IPS DF 6.9 (cell line): Measurements from ENCODE around the gene SPATA2.
"Not testable (repeated sequence)": the region's sequence is repeated elsewhere in the genome, so short reads cannot be mapped to it uniquely, and the experiment has no call there.

Experiments used
- DNase-seq: peaks from one replicate; pipeline ENCODE4 v3.0.0-alpha.2; 2013; ENCODE audit warnings: low read depth, low spot score
- H3K27ac ChIP-seq: one replicate; pipeline ENCODE4 v1.5.1; 2013; ENCODE audit warnings: low read length, control low read depth
- H3K27me3 ChIP-seq: 2 replicates; pipeline ENCODE4 v1.6.1; 2013; ENCODE audit warnings: mild to moderate bottlenecking, low read length; ENCODE audit not compliant: control insufficient read depth, insufficient read depth
- H3K36me3 ChIP-seq: 2 replicates; pipeline ENCODE4 v1.6.1; 2013; ENCODE audit warnings: low read length; ENCODE audit not compliant: control insufficient read depth, insufficient read depth
- H3K4me1 ChIP-seq: 2 replicates; pipeline ENCODE4 v1.6.1; 2013; ENCODE audit warnings: low read length; ENCODE audit not compliant: control insufficient read depth, insufficient read depth
- H3K4me3 ChIP-seq: 2 replicates; pipeline ENCODE4 v1.5.1; 2013; ENCODE audit warnings: mild to moderate bottlenecking, low read length
- H3K9me3 ChIP-seq: 2 replicates; pipeline ENCODE4 v1.6.1; 2013; ENCODE audit warnings: low read length, inconsistent platforms; ENCODE audit not compliant: control insufficient read depth, insufficient read depth
- WGBS: extraction: QIAGEN DNeasy Blood & Tissue Kit; methylation state at CpG from one replicate; pipeline ENCODE4 v1.1.7; 2013; ENCODE audit warnings: mixed read lengths, missing lambda C conversion rate; ENCODE audit not compliant: insufficient read length, insufficient coverage; 5-methylcytosine and 5-hydroxymethylcytosine counted together

Gene SPATA2

DNA sequence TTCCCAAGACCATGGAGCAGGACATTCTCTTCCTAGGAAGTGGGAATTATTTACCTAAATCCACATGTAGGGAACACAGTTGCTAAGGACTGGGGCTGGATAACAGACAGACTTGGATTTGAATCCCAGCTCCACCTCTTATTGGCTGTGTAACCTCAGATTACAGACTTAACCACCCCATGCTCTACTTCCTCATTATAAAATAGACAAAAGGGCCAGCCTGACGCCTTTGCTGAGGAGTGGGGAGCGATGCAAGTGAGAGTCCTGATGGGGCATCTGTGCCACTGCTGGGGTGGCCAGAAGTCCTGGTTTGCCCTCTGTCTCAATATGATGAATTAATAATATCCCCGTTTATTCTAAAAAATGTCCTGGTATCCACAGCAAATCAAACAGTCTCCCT, 46.8 kb downstream of the SPATA2 start:
- Histone ChIP-seq H3K4me3 (no peak overlapping the region), H3K27ac (no peak overlapping the region), H3K27me3 (no peaks in the 10 kb centered on the region), H3K4me1 (0 out of 2 replicates have a peak, but pooled peaks cover 2% of the 10 kb centered on the region), H3K9me3 (no peaks in the 10 kb centered on the region), H3K36me3 (no peaks in the 10 kb centered on the region)
- WGBS, result no CpG with 5 or more reads among the region's 3 CpGs
- no peak for DNase-seq

DNA sequence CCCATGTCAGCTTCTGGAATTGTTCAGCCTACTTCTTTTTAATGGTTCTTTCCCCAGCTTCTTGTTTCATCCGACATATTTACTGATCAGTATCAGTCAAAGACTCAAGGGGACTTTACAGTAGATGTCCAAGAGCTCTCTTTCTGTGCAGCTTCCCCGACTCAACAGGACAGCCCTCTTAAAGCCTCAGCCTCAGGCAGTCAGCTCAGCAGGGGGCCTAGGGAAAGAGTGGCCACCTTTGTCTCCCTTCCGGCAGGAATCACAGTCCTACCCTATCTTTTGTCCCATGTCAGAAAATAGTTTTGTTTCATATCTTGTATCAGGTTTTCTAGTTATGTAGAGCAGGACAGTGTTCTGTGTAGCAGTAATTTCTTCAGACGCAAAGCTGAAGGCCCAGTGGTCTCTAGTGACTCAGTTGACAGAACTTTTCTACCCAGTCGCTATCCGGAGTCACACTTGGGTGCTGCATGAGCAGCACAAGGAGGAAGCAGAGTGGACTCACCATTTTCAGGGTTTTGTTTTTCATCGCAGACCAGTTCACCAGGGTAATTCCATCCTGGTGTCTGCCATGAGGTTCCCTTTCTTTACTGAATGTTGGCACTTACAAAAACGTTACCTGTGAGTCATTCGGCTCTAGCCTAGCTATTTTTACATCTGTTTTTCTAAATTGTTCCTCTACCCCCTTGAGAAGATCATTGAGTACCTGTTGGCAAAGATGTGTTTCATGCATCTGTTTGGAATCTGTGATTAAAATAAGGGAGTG, 47.7 kb downstream of the SPATA2 start:
- H3K4me3 ChIP-seq, result no peak overlapping the region
- H3K27me3 ChIP-seq, result no peaks in the 10 kb centered on the region
- H3K27ac ChIP-seq, result no peak overlapping the region
- 0 out of 2 replicates have a peak, but pooled peaks cover 2% of the 10 kb centered on the region for H3K4me1 ChIP-seq
- H3K9me3 ChIP-seq, result no peaks in the 10 kb centered on the region
- WGBS, result no CpG with 5 or more reads among the region's 9 CpGs
- no peak for DNase-seq
- H3K36me3 ChIP-seq, result no peaks in the 10 kb centered on the region

GRCh38 chr20:49866051-49866450, 49.3 kb downstream of the SPATA2 start:
- no CpG with 5 or more reads among the region's 8 CpGs for WGBS
- no peak overlapping the region for H3K27ac ChIP-seq
- H3K4me1 ChIP-seq, result 0 out of 2 replicates have a peak, but pooled peaks cover 2% of the 10 kb centered on the region

GRCh38 chr20:49865559-49865958, 49.8 kb downstream of the SPATA2 start:
- no peak overlapping the region for H3K4me3 ChIP-seq
- no peaks in the 10 kb centered on the region for H3K9me3 ChIP-seq
- no CpG with 5 or more reads among the region's 7 CpGs for WGBS
- H3K27me3 ChIP-seq, result no peaks in the 10 kb centered on the region
- no peak for DNase-seq
- no peak overlapping the region for H3K27ac ChIP-seq
- H3K36me3 ChIP-seq, result no peaks in the 10 kb centered on the region
- H3K4me1 ChIP-seq, result 0 out of 2 replicates have a peak, but pooled peaks cover 2% of the 10 kb centered on the region

More at GRCh38 chr20:49866051-49866450, 49.3 kb downstream of the SPATA2 start:
- Histone ChIP-seq H3K36me3 (no peaks in the 10 kb centered on the region), H3K4me3 (no peak overlapping the region), H3K9me3 (no peaks in the 10 kb centered on the region), H3K27me3 (no peaks in the 10 kb centered on the region)
- no peak for DNase-seq

DNA sequence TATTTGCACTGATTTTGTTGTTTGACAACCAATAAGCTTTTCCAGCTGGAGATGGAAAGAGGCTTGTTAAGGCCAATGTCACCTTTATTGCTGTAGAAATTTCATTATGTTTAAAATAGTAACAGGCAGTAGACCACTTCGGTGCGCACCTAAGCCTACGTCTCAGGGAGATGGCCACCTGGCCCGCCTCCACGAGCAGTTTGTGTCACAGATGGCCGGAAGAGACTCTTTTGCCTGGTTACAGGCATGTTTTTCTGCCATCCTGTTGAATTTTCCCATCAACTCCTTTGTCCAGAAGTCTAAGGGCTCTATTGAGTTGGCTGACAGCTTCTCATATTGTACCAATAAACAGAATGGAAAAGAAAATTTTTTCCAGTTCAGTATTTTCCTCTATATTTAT, 51.7 kb downstream of the SPATA2 start:
- no peaks in the 10 kb centered on the region for H3K27me3 ChIP-seq
- 0 out of 2 replicates have a peak, but pooled peaks cover 2% of the 10 kb centered on the region for H3K4me1 ChIP-seq
- WGBS, result no CpG with 5 or more reads among the region's 6 CpGs
- no peak overlapping the region for H3K27ac ChIP-seq
- no peaks in the 10 kb centered on the region for H3K36me3 ChIP-seq
- no peak overlapping the region for H3K4me3 ChIP-seq
- no peak for DNase-seq
- no peaks in the 10 kb centered on the region for H3K9me3 ChIP-seq

- DNase-seq, result no peak
- WGBS, result 100% methylated on average over 2 of the region's 6 CpGs
- Histone ChIP-seq H3K36me3 (no peaks in the 10 kb centered on the region), H3K27me3 (no peaks in the 10 kb centered on the region), H3K4me1 (0 out of 2 replicates have a peak, but pooled peaks cover 2% of the 10 kb centered on the region), H3K27ac (no peak overlapping the region), H3K4me3 (no peak overlapping the region), H3K9me3 (no peaks in the 10 kb centered on the region)
These were observed 52.6 kb downstream of the SPATA2 start for GRCh38 chr20:49862607-49863200.

DNA sequence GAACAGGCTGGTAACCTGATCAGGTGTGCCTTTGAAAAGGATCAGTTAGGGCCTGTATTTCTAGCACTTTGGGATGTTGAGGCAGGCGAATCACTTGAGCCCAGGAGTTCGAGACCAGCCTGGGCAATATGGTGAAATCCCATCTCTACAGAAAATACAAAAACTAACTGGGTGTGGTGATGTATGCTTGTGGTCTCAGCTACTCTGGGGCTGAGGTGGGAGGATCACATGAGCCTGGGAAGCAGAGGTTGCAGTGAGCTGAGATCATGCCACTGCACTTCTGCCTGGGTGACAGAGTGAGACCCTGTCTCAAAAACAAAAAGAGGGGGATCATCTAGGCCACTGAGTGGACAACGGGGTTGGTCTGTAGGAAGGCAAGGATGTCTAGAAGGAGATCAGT, 54.1 kb downstream of the SPATA2 start:
- not testable (repeated sequence) for H3K9me3 ChIP-seq, H3K27ac ChIP-seq, H3K4me1 ChIP-seq, H3K4me3 ChIP-seq, H3K27me3 ChIP-seq, H3K36me3 ChIP-seq, DNase-seq
- no CpG with 5 or more reads among the region's 3 CpGs for WGBS

DNA sequence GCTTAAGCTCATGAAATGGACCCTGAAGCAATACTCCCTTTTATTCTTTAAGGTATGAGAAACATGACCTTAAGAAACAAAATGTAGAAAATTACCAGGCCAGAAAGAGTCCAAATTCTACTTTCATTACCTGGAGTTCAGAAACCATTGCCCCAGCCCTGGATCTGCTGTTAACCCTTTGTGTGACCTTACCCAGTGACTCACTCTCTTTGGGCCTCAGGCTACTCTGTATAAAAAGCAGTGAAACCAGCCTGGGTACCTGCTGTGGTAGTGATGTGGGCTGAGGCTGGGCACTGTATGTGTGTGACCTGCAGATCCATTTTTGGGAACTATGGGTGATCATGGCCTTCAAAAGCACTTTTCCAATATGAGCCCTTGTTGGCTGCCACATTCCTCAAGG, 55.5 kb downstream of the SPATA2 start:
- Histone ChIP-seq H3K36me3 (no peaks in the 10 kb centered on the region), H3K4me1 (no peaks in the 10 kb centered on the region), H3K27me3 (no peaks in the 10 kb centered on the region), H3K4me3 (no peak overlapping the region), H3K9me3 (no peaks in the 10 kb centered on the region), H3K27ac (no peak overlapping the region)
- DNase-seq, result no peak

DNA sequence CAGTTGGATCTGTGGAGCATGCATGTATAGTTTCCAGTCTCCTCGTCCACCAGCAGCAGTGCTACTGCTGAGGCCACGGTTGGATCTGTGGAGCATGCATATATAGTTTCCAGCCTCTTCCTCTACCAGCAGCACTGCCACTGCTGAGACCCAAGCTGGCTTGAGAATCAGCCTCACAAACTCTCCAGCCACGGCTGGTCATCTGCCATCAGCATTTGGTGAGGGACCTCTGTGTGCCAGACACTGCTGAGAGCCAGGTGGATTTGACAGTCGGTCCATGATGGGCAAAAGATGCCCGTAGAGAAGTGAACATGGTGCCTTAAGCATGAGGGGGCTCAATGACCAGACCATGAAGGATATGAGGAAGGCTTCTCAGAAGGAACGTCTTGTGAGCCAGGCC, 56.3 kb downstream of the SPATA2 start:
- H3K4me1 ChIP-seq, result no peaks in the 10 kb centered on the region
- no peak for DNase-seq
- no peak overlapping the region for H3K4me3 ChIP-seq
- no peaks in the 10 kb centered on the region for H3K36me3 ChIP-seq
- H3K27me3 ChIP-seq, result no peaks in the 10 kb centered on the region
- no CpG with 5 or more reads among the region's 6 CpGs for WGBS
- no peak overlapping the region for H3K27ac ChIP-seq
- H3K9me3 ChIP-seq, result no peaks in the 10 kb centered on the region

DNA sequence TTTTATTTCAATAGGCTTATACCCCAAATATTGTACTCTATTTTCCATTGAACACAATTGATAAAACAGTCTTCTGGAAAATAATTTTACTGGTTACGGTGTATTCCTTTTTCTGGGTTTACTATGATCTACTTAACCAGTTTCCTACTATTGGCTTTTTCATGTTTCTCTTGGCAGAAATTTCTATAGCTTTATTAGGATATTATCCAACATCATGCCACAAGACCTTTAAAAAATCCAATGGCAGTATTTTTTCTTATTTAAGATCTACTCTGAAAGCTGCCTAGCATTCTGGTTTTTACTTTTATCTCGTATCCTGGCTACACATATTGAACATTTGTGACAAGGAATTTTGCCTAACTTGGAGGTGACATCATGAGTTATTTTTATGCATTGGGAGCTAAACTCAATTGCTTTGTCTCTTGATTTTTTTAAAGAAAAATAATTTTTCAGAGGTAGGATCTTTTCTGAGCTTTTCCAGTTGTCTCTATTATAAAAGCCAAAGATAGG, 57.2 kb downstream of the SPATA2 start:
- Histone ChIP-seq H3K4me3 (no peak overlapping the region), H3K27ac (no peak overlapping the region), H3K27me3 (no peaks in the 10 kb centered on the region), H3K36me3 (no peaks in the 10 kb centered on the region), H3K4me1 (no peaks in the 10 kb centered on the region), H3K9me3 (no peaks in the 10 kb centered on the region)
- DNase-seq, result no peak
- no CpG with 5 or more reads among the region's 2 CpGs for whole genome bisulfite sequencing
